Measurements from ENCODE around the gene ARHGAP5.

ARHGAP5 gene

DNA sequence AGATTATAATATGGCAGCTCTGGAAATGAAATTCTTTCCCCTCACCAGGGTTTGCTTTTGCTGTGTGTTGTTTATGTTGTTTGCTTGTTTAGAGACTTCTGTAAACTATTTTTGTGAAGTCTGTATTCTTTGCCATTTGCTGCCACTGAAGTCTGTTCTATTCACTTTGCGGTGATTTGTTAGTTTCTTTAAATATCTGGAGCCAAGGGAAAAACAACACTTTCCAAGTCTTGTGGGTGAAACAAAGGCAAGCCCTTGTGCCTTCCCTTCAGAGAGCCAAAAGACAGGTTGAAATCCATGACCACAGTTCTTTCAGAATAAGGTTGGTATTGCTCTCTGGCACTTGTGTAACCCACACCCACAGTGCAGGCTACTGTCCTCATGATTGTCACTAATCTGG, 65.2 kb downstream of the ARHGAP5 start:
- TF ChIP-seq, protein P1, sequence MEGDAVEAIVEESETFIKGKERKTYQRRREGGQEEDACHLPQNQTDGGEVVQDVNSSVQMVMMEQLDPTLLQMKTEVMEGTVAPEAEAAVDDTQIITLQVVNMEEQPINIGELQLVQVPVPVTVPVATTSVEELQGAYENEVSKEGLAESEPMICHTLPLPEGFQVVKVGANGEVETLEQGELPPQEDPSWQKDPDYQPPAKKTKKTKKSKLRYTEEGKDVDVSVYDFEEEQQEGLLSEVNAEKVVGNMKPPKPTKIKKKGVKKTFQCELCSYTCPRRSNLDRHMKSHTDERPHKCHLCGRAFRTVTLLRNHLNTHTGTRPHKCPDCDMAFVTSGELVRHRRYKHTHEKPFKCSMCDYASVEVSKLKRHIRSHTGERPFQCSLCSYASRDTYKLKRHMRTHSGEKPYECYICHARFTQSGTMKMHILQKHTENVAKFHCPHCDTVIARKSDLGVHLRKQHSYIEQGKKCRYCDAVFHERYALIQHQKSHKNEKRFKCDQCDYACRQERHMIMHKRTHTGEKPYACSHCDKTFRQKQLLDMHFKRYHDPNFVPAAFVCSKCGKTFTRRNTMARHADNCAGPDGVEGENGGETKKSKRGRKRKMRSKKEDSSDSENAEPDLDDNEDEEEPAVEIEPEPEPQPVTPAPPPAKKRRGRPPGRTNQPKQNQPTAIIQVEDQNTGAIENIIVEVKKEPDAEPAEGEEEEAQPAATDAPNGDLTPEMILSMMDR (IDR thresholded peaks at IDR 0.05; ENCODE audit: low read depth, low read length) = no peak
- no peak for DNase-seq (ENCODE audit: low read depth in 2 of 2)
- no peak overlapping the region for H3K4me3 ChIP-seq (replicated peaks in 1 of 2; ENCODE audit: low read depth in 2 of 2, low read length in 2 of 2)

DNA sequence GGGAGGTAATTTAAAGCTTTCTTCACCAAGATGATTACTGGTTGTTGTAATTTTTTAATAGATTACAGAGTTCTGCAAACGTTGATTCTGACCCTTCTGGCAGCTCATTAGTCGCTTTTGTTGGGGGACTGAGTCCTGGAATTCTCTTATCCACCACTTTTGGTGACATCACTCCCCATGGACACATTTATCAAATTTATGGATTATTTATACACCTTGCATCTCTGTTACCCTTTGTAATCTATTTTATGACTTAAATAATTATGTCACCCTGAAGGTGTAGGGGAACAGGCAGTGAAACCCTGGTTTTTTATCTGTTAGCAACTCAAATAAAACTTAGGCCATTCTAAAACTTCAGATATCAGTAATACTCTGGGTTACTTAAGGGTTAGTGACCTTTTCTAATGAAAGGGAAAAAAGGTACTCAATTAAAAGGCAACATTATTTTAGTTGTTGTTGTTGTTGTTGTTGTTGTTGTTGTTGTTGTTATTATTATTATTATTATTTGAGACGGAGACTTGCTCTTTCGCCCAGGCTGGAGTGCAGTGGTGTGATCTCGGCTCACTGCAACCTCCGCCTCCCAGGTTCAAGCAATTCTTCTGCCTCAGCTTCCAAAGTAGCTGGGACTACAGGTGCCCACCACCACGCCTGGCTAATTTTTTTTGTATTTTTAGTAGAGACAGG, 65.8 kb downstream of the ARHGAP5 start:
- no peak for DNase-seq (ENCODE audit: low read depth in 2 of 2)
- no peak overlapping the region for H3K4me3 ChIP-seq (replicated peaks in 1 of 2; ENCODE audit: low read depth in 2 of 2, low read length in 2 of 2)
- TF ChIP-seq, protein P1 (IDR thresholded peaks at IDR 0.05; ENCODE audit: low read depth, low read length) = no peak

DNA sequence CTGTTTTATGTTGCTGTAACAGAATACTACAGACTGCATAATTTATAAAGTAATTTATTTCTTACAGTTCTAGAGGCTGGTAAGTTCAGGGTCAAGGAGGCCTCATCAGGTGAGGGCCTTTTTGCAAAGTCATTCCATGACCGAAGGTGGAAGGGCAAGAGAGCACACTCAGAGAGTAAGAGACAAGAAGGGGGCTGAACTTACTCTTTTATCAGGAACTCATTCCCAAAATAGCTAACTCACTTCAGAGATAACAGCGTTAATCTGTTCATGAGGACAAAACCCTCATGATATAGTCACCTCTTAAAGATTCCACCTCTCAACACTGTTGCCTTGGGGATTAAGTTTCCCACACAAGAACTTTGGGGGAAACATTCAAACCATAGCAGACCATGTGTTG, 73.3 kb downstream of the ARHGAP5 start:
- H3K4me3 ChIP-seq (replicated peaks in 1 of 2; ENCODE audit: low read depth in 2 of 2, low read length in 2 of 2) = no peak overlapping the region
- TF ChIP-seq, protein P1 (IDR thresholded peaks at IDR 0.05; ENCODE audit: low read depth, low read length) = no peak
- DNase-seq (ENCODE audit: low read depth in 2 of 2) = no peak

DNA sequence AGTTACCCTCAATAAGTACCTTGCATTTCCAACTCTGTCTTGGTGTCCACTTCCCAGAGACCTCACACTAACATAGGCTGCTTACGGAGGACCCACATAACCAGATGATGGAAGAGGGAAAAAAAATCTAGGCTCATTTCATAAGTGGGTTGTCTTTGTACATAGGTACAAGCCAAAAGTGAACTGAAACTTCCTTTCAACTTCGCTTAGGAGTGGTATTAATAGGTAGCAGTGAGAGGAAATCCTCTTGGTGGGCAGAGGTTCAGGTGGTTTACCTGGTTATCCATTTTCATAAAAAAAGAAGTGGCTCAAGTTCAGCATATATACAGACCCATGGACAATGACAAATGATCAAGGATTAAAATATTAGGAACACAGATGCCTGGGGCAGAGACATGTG, 88.9 kb downstream of the ARHGAP5 start:
- DNase-seq (ENCODE audit: low read depth in 2 of 2) = no peak
- TF ChIP-seq, protein P1 (IDR thresholded peaks at IDR 0.05; ENCODE audit: low read depth, low read length) = no peak
- no peak overlapping the region for H3K4me3 ChIP-seq (replicated peaks in 1 of 2; ENCODE audit: low read depth in 2 of 2, low read length in 2 of 2)

DNA sequence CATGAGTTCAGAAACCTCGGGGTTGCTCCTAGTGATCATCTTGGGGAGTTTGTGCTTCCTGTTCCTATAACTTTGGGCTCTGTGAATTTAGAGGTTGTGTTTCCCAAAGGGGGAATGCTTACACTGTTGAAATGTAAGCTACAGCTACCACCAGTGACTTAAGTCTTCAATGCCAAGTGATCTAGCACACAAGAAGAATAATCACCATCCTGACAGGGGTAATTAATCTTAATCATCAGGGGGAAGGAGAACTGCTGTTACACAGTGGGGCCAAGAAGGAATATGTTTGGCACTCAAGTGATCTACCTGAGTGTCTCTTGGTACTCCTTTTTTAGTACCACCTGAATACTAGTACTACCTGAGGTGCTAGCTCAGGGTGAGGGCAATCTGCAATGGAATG, 89.8 kb downstream of the ARHGAP5 start:
- TF ChIP-seq, protein P1 (IDR thresholded peaks at IDR 0.05; ENCODE audit: low read depth, low read length) = no peak
- DNase-seq (ENCODE audit: low read depth in 2 of 2) = no peak
- H3K4me3 ChIP-seq (replicated peaks in 1 of 2; ENCODE audit: low read depth in 2 of 2, low read length in 2 of 2) = no peak overlapping the region

DNA sequence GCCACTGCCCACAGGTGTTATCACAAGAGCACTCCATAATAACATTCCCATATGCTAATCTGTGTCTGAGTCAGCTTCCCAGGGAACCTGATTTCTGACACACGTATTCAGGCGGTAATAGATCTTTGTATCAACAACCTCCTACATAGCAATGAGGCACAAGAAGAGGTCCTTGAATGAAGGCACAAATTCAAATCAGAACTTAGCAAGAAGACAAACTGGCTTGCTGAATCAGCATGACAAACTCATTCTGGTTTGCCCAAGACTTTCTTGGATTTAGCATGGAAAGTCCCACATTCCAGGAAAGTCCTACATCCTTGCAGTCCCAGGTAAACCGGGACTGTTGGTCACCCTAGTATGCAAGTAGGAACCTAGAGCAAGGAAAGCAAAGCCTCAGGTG, 90.8 kb downstream of the ARHGAP5 start:
- TF ChIP-seq, protein P1 (IDR thresholded peaks at IDR 0.05; ENCODE audit: low read depth, low read length) = no peak
- no peak overlapping the region for H3K4me3 ChIP-seq (replicated peaks in 1 of 2; ENCODE audit: low read depth in 2 of 2, low read length in 2 of 2)
- DNase-seq (ENCODE audit: low read depth in 2 of 2) = no peak

DNA sequence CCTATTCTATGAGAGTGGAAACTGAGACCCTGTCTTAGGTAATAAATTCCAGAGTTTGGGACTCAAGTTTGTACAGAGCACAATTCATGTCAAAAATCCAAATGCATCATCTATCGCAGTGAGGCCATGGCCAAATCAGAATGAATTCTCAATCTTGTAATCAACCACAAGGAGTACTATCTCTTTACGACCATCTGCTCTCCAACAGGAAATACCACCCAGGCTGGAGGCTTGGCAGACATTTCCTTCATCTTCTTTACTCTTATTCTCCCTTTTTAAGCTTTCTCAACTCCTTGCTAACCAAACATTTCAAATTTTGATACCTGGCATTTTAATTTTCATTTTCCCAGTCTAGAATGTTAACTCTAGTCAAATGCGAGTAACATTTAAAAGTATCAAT, 92.1 kb downstream of the ARHGAP5 start:
- no peak for DNase-seq (ENCODE audit: low read depth in 2 of 2)
- no peak overlapping the region for H3K4me3 ChIP-seq (replicated peaks in 1 of 2; ENCODE audit: low read depth in 2 of 2, low read length in 2 of 2)
- TF ChIP-seq, protein P1 (IDR thresholded peaks at IDR 0.05; ENCODE audit: low read depth, low read length) = no peak
